HUES6 (cell line): ENCODE data around the gene SLC25A39.
"Not testable (repeated sequence)": the region's sequence is repeated elsewhere in the genome, so short reads cannot be mapped to it uniquely, and the experiment has no call there.

Experiments used
- H3K27ac ChIP-seq: 2 replicates; pipeline ENCODE4 v1.7.0; 2013; ENCODE audit warnings: low read depth, mild to moderate bottlenecking, low read length, inconsistent platforms
- H3K27me3 ChIP-seq: 2 replicates; pipeline ENCODE4 v1.6.1; 2013; ENCODE audit warnings: low read length; ENCODE audit not compliant: control insufficient read depth, insufficient read depth
- H3K36me3 ChIP-seq: 2 replicates; pipeline ENCODE4 v1.6.1; 2013; ENCODE audit warnings: low read length; ENCODE audit not compliant: control insufficient read depth, insufficient read depth
- H3K4me1 ChIP-seq: 2 replicates; pipeline ENCODE4 v1.6.1; 2013; ENCODE audit warnings: low read length; ENCODE audit not compliant: control insufficient read depth, insufficient read depth
- H3K4me3 ChIP-seq: 2 replicates; pipeline ENCODE4 v1.5.1; 2013; ENCODE audit warnings: low read depth, low read length
- H3K9ac ChIP-seq: one replicate; pipeline ENCODE4 v1.6.1; 2013; ENCODE audit warnings: mild to moderate bottlenecking, low read length
- H3K9me3 ChIP-seq: 2 replicates; pipeline ENCODE4 v1.6.1; 2013; ENCODE audit warnings: low read depth, low read length; ENCODE audit not compliant: control insufficient read depth, insufficient read depth

The SLC25A39 gene, protein sequence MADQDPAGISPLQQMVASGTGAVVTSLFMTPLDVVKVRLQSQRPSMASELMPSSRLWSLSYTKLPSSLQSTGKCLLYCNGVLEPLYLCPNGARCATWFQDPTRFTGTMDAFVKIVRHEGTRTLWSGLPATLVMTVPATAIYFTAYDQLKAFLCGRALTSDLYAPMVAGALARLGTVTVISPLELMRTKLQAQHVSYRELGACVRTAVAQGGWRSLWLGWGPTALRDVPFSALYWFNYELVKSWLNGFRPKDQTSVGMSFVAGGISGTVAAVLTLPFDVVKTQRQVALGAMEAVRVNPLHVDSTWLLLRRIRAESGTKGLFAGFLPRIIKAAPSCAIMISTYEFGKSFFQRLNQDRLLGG

GRCh38 chr17:44324571-44325275, at the start of gene SLC25A39:
Gene SLC25A39, minus strand, starts transcription at chr17:44324823. Its CDS starts 1,261 bp downstream, at chr17:44323562.
- Histone ChIP-seq H3K4me1 (no peaks in the 10 kb centered on the region; the same call in 1 of the 2 replicates), H3K36me3 (peaks cover 29% of the 10 kb centered on the region), H3K27me3 (peaks cover 5% of the 10 kb centered on the region; the same call in 1 of the 2 replicates), H3K4me3 (peak within 1 kb of the TSS; percentile 93), H3K9ac (peak within 1 kb of the TSS; percentile 87), H3K27ac (peak within 1 kb of the TSS; percentile 72; the same call in 1 of the 2 replicates), H3K9me3 (no peaks in the 10 kb centered on the region)

GRCh38 chr17:44372036-44372435, 47.4 kb upstream of the SLC25A39 start:
- H3K27ac ChIP-seq = no peak overlapping the region
- H3K9me3 ChIP-seq = no peaks in the 10 kb centered on the region
- no peak overlapping the region for H3K9ac ChIP-seq
- H3K27me3 ChIP-seq = no peaks in the 10 kb centered on the region
- H3K4me1 ChIP-seq = peaks cover 17% of the 10 kb centered on the region
- H3K36me3 ChIP-seq = no peaks in the 10 kb centered on the region
- H3K4me3 ChIP-seq = no peak overlapping the region

GRCh38 chr17:44369414-44370023, 44.9 kb upstream of the SLC25A39 start:
- H3K27ac ChIP-seq, H3K9me3 ChIP-seq, H3K9ac ChIP-seq, H3K36me3 ChIP-seq, H3K4me1 ChIP-seq, H3K4me3 ChIP-seq: not testable (repeated sequence)
- peaks cover 19% of the 10 kb centered on the region for H3K27me3 ChIP-seq

- H3K4me1 ChIP-seq, H3K36me3 ChIP-seq, H3K9me3 ChIP-seq, H3K9ac ChIP-seq, H3K27ac ChIP-seq, H3K4me3 ChIP-seq: not testable (repeated sequence)
- peaks cover 19% of the 10 kb centered on the region for H3K27me3 ChIP-seq
Measured at GRCh38 chr17:44368391-44369243, 44.0 kb upstream of the SLC25A39 start.

- Histone ChIP-seq H3K4me3 (no peak overlapping the region), H3K36me3 (no peaks in the 10 kb centered on the region), H3K9ac (no peak overlapping the region), H3K27me3 (peaks cover 19% of the 10 kb centered on the region), H3K27ac (no peak overlapping the region), H3K4me1 (peaks cover under 1% of the 10 kb centered on the region; the same call in 1 of the 2 replicates), H3K9me3 (no peaks in the 10 kb centered on the region)
Measured at GRCh38 chr17:44367231-44367979, 42.8 kb upstream of the SLC25A39 start.

- not testable (repeated sequence) for H3K36me3 ChIP-seq, H3K9me3 ChIP-seq, H3K9ac ChIP-seq, H3K4me3 ChIP-seq, H3K27ac ChIP-seq
- H3K4me1 ChIP-seq = peaks cover 20% of the 10 kb centered on the region
- peaks cover 19% of the 10 kb centered on the region for H3K27me3 ChIP-seq
Measured at GRCh38 chr17:44365051-44365450, 40.4 kb upstream of the SLC25A39 start.

DNA sequence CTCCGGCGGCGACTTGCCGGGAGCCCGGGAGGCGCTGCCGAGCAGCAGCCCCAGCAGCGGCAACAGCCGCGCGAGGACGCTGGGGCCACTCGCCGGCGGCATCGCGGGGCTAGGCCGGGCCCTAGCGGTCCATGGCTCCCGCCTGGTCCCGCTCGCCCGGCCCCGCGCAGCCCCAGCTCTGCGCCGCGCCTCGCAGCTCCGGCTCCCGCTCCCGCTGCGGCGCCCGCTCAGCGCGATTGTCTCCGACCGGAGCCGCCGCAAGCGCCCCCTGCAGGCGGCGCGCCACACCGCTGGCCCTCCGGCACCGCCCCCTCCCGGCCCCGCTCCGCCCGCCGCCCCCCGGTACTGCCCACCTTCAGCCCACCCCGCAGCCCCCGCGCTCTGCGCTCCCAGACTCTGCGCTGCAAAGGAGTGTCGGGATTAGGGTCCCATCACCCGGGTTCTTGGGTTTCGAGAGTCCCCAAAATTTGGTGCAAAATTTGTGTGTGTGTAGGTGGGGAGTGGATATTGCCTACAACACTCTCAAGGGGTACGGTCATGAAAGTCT, 39.1 kb upstream of the SLC25A39 start, which contains the start of gene FAM171A2:
FAM171A2 (minus strand) TSS at position 241 of the 547 bp plus-strand sequence; CDS start at position 102, 139 bp downstream.
- peak within 1 kb of the TSS; percentile 82 for H3K4me3 ChIP-seq
- H3K9me3 ChIP-seq = no peaks in the 10 kb centered on the region
- no peak within 1 kb of the TSS for H3K27ac ChIP-seq
- H3K27me3 ChIP-seq = peaks cover 19% of the 10 kb centered on the region
- peak within 1 kb of the TSS; percentile 74 for H3K9ac ChIP-seq
- H3K36me3 ChIP-seq = 0 out of 2 replicates have a peak, but pooled peaks cover 4% of the 10 kb centered on the region
- H3K4me1 ChIP-seq = peaks cover 20% of the 10 kb centered on the region

- Histone ChIP-seq H3K36me3 (0 out of 2 replicates have a peak, but pooled peaks cover 6% of the 10 kb centered on the region), H3K4me1 (peaks cover 20% of the 10 kb centered on the region), H3K9ac (peak overlapping the region; percentile 74), H3K27ac (no peak overlapping the region), H3K4me3 (peak overlapping the region; percentile 82), H3K9me3 (no peaks in the 10 kb centered on the region), H3K27me3 (peaks cover 19% of the 10 kb centered on the region)
Measured at GRCh38 chr17:44362949-44363612, 38.5 kb upstream of the SLC25A39 start.

DNA sequence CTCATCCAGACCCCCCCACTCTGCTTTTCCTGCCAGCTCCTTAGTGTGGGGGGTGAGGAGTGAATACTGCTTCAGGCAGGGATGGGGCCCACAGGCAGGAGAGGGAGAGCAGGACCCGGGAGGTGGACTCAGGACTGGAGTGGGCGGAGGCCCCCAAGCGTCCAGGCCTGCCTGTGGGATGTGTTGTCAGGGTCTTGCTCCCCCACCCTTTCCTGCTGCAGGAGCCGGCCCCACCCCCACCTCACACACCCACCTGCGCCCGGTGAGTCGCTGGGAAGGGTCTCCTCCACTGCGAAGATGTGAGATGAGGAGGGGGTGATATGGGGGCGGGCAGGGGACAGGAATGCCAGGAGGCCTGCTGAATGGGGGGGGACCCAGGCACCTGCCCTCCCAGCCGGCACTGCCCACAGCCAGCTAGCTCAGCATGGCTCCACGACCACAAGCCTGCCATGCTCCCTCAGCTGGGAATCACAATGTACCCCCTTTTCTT, 37.9 kb upstream of the SLC25A39 start:
- Histone ChIP-seq H3K27me3 (peaks cover 19% of the 10 kb centered on the region), H3K9ac (no peak overlapping the region), H3K36me3 (0 out of 2 replicates have a peak, but pooled peaks cover 6% of the 10 kb centered on the region), H3K27ac (no peak overlapping the region), H3K4me1 (peaks cover 20% of the 10 kb centered on the region), H3K9me3 (no peaks in the 10 kb centered on the region), H3K4me3 (peak overlapping the region; percentile 82)
